GM18951 (cell line): ENCODE results near the gene XYLB.

Source experiments
- POLR2A ChIP-seq: IDR thresholded peaks from 4 replicates; pipeline ENCODE4 v1.6.1; 2011; ENCODE audit warnings: mild to moderate bottlenecking; ENCODE audit not compliant: insufficient read length, insufficient read depth; ENCODE audit errors: extremely low read depth
- in situ Hi-C: fragments of 300-500 bp; cut with MboI; formaldehyde crosslinking; loops from one replicate; pipeline ENCODE4 v1.12.0; 2022; ENCODE audit warnings: low sequenced_read_pairs, mixed read lengths, inconsistent platforms; ENCODE audit not compliant: unreplicated experiment

The XYLB gene

GRCh38 chr3:38360345-38360744, 13.8 kb downstream of the XYLB start:
- in situ Hi-C loops, result no loop called here
- TF ChIP-seq POLR2A, result no peak

- TF ChIP-seq POLR2A, result no peak
- in situ Hi-C loops, result no loop called here
Observed at GRCh38 chr3:38361496-38361895, 14.9 kb downstream of the XYLB start.

- no peak for TF ChIP-seq POLR2A
- in situ Hi-C loops, result no loop called here
Observed at GRCh38 chr3:38362825-38363224, 16.2 kb downstream of the XYLB start.

GRCh38 chr3:38364721-38365400, 18.3 kb downstream of the XYLB start:
- in situ Hi-C loops, result no loop called here
- TF ChIP-seq POLR2A, result no peak

GRCh38 chr3:38365469-38366062, 19.0 kb downstream of the XYLB start:
- TF ChIP-seq POLR2A, result no peak
- in situ Hi-C loops, result no loop called here

GRCh38 chr3:38366082-38366481, 19.5 kb downstream of the XYLB start:
- in situ Hi-C loops, result no loop called here

GRCh38 chr3:38367779-38368178, 21.2 kb downstream of the XYLB start:
- in situ Hi-C loops, result no loop called here
- TF ChIP-seq POLR2A, result no peak

More at GRCh38 chr3:38366082-38366481, 19.5 kb downstream of the XYLB start:
- no peak for TF ChIP-seq POLR2A

GRCh38 chr3:38368238-38368637, 21.7 kb downstream of the XYLB start:
- TF ChIP-seq POLR2A, result no peak
- in situ Hi-C loops, result no loop called here

- TF ChIP-seq POLR2A, result no peak
- in situ Hi-C loops, result no loop called here
Observed at GRCh38 chr3:38369186-38369585, 22.6 kb downstream of the XYLB start.

GRCh38 chr3:38370149-38370548, 23.6 kb downstream of the XYLB start:
- TF ChIP-seq POLR2A, result no peak
- in situ Hi-C loops, result no loop called here

GRCh38 chr3:38370861-38371260, 24.3 kb downstream of the XYLB start:
- in situ Hi-C loops, result no loop called here
- no peak for TF ChIP-seq POLR2A

- TF ChIP-seq POLR2A, result no peak
- in situ Hi-C loops, result no loop called here
Observed at GRCh38 chr3:38371541-38372213, 25.1 kb downstream of the XYLB start.

- in situ Hi-C loops, result no loop called here
- no peak for TF ChIP-seq POLR2A
Observed at GRCh38 chr3:38372214-38372601, 25.6 kb downstream of the XYLB start.

- TF ChIP-seq POLR2A, result no peak
- in situ Hi-C loops, result no loop called here
Observed at GRCh38 chr3:38374221-38374620, 27.6 kb downstream of the XYLB start.
